ENCODE data around the gene RPS6KC1.

The RPS6KC1 gene

DNA sequence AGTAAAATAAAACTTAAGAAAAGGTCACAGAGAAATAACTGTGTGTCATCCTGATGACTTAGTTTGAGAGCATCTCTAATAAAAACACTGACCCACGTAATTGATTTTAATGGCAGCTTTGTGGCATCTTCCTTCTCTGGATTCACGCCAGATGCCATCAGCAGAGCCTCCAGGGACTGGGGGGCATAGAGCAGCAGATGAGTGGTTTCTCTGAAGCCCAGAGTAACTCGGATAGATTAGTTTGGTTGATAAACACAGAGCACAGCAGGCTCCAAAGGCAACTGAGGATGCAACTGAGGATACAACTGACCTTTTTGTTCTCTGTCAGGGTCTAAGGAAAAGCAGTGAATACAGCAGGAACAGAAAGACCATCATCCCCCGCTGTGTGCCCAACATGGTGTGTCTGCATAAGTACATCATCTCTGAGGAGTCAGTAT is 180.8 kb downstream of the RPS6KC1 start:
- no peak for DNase-seq (ENCODE audit: low read depth in 2 of 2)

DNA sequence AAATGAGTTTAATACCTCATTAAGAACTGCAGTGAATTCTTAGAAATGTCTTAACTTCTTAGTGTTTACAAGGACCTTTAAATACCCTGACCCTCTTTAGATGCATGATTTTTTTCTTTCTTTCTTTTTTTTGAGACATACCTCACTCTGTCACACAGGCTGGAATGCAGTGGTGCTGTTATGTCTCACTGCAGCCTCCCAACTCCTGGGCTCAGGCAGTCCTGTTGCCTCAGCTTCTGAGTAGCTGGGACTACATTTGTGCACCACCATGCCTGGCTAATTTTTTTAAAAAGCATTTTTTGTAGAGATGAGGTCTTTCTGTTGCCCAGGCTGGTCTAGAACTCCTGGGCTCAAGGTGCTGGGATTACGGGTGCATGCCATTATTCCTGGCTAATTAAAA is 191.8 kb downstream of the RPS6KC1 start:
- no peak for DNase-seq (ENCODE audit: low read depth in 2 of 2)

DNA sequence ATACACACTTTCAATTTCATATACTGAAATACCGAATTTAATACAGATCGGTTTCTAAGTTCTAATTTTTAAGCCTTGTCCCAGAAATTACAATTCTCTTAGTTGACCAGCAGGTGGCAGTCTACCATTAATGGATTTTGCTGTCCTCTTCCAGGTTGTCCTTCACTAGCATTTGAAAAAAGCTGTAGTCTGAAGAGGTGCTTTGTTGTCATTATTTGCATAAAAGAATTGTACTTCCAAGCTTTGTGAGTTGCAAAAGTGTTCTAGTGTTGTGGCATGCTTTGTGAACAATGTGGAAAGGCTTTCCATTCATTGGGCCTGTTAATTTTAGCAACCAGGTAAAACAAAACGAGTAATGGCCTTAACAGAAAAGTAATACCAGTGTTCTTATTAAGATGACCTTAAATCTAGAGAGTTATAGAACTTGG is 193.6 kb downstream of the RPS6KC1 start:
- no peak for DNase-seq (ENCODE audit: low read depth in 2 of 2)

- no peak for DNase-seq (ENCODE audit: low read depth in 2 of 2)
Measured at GRCh38 chr1:213245260-213245910, 194.3 kb downstream of the RPS6KC1 start.

DNA sequence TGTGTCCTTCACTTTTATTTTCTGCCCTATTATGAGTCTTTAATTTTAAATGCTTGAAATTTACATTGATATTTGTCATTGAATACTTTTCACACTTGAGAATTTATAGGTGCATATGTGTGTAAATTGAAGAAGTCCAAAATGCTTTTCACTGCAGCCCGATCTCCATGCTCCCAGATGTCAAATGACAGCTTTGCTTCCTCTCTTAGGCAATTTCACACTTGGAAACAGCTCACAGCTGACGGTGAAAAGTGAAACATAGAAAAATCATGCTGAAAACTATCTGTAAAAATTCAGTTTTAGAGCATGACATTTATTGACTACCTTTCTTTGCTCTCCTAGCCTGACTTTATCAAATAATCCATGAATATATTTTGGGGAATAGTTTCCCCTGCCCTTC is 196.0 kb downstream of the RPS6KC1 start:
- DNase-seq (ENCODE audit: low read depth in 2 of 2): no peak

DNA sequence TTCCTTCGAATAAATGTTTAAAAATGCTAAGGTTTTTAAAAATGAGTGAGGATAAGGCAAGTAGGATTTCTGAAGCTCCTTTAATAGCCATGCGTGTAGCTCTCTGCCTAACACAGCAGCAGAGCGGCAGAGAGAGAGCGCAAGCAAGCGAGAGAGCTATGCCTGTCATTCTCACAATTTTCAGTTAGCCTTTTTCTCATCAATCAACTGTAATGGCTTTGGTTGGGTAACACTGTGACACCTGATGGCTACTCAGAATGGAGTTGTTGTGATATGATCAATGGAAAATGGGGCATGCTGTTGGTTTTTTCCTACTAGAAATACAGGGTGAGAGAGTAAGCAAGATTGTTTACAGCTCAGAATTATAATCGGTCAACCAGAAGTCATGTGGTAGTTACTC is 198.4 kb downstream of the RPS6KC1 start:
- no peak for DNase-seq (ENCODE audit: low read depth in 2 of 2)

GRCh38 chr1:213250041-213250440 is 199.0 kb downstream of the RPS6KC1 start:
- no peak for DNase-seq (ENCODE audit: low read depth in 2 of 2)

DNA sequence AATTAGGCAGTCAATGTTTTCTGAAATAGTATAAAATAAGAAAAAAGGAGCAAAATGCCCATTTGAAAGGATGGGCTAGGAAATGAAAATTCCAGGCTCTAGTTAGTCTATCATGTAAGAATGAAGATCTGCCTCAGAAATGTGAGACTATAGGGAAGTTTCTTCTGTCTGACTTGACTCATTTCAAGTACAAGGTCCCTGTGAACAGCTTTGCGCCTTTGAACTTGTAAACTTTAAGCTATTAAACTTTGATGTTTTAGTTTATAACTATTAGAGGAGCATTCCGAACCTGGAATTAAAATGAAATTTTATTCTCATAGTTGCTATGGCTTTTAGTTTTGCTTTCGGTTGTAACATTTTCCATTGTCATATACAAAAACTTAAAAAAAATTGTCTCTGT is 199.4 kb downstream of the RPS6KC1 start:
- no peak for DNase-seq (ENCODE audit: low read depth in 2 of 2)

- no peak for DNase-seq (ENCODE audit: low read depth in 2 of 2)
Measured at GRCh38 chr1:213251972-213252371, 200.9 kb downstream of the RPS6KC1 start.

- no peak for DNase-seq (ENCODE audit: low read depth in 2 of 2)
Measured at GRCh38 chr1:213256438-213257087, 205.5 kb downstream of the RPS6KC1 start.

DNA sequence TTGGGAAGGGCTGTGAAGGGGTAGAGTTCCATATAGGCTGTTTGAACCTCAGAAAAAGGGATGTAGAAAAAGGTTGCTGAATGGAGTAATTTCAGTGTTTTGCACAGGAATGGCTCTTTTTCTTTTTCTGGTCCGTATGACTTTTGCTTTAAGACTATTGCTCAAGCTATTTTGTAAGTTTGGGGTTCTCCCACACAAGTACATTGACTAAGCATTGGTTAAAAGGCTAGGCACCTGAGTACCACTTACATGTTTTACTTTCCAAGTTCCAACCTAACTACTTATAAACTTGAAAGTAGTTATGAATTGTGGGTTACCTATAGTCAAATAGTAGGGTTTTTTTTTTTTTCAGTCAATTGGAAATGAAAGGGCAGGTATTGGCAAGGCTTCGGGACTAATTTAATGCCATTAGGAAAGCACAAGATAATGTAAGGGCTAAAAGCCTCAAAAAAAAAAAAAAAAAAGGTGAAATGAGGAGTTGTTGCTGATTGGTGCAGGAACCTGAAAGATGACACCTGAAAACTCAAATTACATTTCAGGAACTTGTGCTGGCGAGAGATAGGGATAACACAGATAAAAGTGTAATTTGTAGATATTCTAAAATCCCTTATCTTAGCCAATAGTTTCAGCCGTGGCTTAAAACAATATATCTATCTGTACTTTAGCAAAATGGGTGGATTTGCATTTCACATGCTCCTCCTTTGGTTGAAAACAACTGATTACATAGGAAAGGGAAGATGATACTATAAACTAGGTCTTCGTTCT is 209.5 kb downstream of the RPS6KC1 start:
- no peak for DNase-seq (ENCODE audit: low read depth in 2 of 2)

GRCh38 chr1:213264531-213264930 is 213.5 kb downstream of the RPS6KC1 start:
- DNase-seq (ENCODE audit: low read depth in 2 of 2): no peak

- DNase-seq (ENCODE audit: low read depth in 2 of 2): no peak
Measured at GRCh38 chr1:213266983-213267772, 216.1 kb downstream of the RPS6KC1 start.

GRCh38 chr1:213268221-213268620 is 217.2 kb downstream of the RPS6KC1 start:
- DNase-seq (ENCODE audit: low read depth in 2 of 2): no peak

DNA sequence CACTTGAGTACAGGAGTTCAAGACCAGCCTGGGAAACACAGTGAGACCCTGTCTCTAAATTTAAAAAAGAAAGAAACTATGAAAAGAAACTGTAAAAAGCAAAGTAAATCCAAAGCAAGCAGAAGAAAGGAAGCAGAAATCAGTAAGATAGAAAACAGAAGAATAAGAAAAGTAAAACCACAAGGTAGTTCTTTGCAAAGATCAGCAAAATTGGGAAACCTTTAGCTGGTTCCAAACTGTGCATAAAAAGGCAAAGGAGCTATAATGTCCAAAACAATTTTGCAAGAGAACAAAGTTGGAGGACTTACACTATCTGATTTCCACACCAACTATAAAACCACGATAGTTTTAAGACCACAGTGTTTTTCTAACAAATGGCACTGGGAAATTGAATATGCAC is 218.8 kb downstream of the RPS6KC1 start:
- DNase-seq (ENCODE audit: low read depth in 2 of 2): no peak

DNA sequence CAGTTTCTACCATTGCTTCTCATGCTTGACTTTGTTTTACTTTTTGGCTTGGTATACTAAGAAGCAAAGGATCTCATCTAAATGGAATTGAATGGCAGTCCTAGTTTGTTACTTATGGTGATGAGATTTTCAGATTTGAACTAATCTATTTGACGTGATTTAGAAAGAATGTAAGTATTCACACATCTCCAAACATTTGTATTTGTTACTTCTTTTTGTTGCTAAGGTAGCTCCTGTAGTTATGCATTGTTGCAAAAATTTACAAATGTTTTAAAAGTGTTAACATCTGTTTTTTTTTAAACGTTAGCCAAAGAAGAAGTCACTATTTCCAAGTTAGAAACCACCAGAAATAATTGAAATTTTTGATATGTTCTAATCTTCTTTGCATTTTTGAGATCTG is 222.5 kb downstream of the RPS6KC1 start:
- no peak for DNase-seq (ENCODE audit: low read depth in 2 of 2)

DNA sequence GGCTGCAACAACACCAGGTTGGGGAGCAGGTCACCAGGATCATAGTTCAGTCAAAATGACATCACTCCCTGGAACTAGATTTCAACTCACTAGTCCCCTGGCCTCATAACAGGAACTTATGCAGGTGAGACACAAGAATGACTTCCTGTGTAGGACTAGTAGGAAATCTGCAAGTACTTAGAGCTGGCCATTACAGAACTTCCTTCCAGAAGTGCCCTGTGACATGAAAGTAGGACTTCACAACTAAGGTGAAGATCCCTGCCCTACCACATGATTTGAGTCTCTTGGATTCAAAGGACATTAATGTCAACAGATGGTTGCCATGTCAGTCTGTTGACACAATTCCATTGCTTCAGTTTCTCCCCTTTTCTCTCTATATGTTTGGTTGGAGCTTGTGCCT is 223.1 kb downstream of the RPS6KC1 start:
- no peak for DNase-seq (ENCODE audit: low read depth in 2 of 2)

GRCh38 chr1:213275293-213275692 is 224.3 kb downstream of the RPS6KC1 start:
- DNase-seq (ENCODE audit: low read depth in 2 of 2): no peak

DNA sequence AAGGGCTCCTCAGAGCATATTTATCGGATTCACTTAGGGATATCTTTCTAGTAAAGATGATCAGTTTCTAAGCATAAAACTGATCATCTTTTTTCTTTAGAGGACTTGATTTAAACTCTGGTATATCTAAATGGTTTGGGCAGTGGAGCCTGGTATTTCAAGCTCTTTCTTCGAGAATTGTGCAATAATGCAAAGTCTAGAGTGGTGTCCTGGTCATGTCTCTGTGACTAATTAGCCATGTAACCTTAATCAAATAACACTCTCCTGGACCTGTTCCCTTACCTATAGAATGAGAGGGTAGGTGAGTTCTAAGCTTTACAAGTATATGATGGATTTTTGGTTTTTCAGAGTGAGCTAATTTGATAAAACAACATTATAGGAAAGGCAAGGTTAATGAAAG is 225.2 kb downstream of the RPS6KC1 start:
- no peak for DNase-seq (ENCODE audit: low read depth in 2 of 2)

DNA sequence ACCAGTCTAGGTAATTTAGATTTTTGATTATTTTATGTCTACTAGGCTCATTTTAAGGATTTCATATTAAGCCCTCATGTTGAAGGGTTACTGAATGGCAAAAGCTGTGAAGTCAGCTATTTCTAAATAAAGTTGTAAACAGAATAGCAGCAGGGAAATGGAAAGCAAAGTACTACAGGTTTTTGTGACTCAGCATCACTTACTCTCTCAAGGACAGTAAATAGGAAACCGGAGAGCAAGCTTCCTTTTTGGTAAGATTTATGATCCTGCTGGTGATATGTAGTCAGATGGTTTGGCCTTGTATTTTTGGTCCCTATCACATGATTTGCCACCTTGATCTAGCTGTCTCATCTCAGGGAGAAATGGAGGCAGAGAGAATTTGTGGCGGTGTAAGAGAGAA is 226.0 kb downstream of the RPS6KC1 start:
- DNase-seq (ENCODE audit: low read depth in 2 of 2): no peak

DNA sequence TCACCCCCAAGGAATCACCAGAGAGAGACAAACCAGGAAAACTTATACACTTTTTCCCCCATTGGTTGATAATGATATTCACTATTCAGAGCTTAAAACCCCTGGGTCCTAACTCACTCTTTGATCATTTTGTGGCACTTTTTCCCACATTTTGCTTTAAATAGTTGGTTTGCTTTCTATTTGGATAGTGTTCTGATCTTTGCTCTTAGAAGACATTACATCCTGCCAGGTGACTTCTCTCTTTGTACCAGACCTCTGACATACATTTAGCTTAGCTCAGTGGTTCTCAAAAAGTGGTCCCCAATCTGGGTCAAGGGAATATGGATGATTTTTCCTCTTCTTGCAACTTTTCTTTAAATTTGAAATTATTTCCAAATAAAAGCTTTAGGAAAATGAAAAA is 228.4 kb downstream of the RPS6KC1 start:
- DNase-seq (ENCODE audit: low read depth in 2 of 2): no peak

GRCh38 chr1:213281640-213282301 is 230.7 kb downstream of the RPS6KC1 start:
- no peak for DNase-seq (ENCODE audit: low read depth in 2 of 2)

All from stimulated activated CD4-positive, alpha-beta T cell treated with anti-CD3 and anti-CD28 coated beads, Interleukin-1b, Interleukin-23, amount 100 ng/mL, for 1 hour (primary cell).